MG63 (cell line): ENCODE measurements around the gene CYP24A1. TPM values are rescaled to one million over a fixed set of nuclear protein-coding genes. Genes with fewer than 3 reads are reported as not detected.
A peak's percentile ranks its signal among the peaks of the same experiment; 100 is the strongest.

Source experiments
- DNase-seq: peaks from one replicate; pipeline ENCODE4 v3.0.0-alpha.2; 2020
- H3K27me3 ChIP-seq: fragments of 250-450 bp; sonication (Bioruptor Pico); 2 replicates; pipeline ENCODE4 v1.5.1; 2020; ENCODE audit warnings: mild to moderate bottlenecking, moderate library complexity
- H3K36me3 ChIP-seq: fragments of 250-450 bp; sonication (Bioruptor Pico); 2 replicates; pipeline ENCODE4 v1.5.1; 2020; ENCODE audit warnings: mild to moderate bottlenecking, moderate library complexity
- H3K4me3 ChIP-seq: fragments of 250-450 bp; sonication (Bioruptor Pico); 2 replicates; pipeline ENCODE4 v1.5.1; 2020; ENCODE audit warnings: mild to moderate bottlenecking, moderate library complexity
- H3K9me3 ChIP-seq: fragments of 250-450 bp; sonication (Bioruptor Pico); 2 replicates; pipeline ENCODE4 v1.5.1; 2020; ENCODE audit warnings: mild to moderate bottlenecking, moderate library complexity
- total RNA-seq: library from RNA; depleted of rRNA; stranded (reverse); fragments of >200 nt; shearing (Covaris generic); gene quantifications from 2 replicates; pipeline ENCODE4 v1.2.3, GENCODE V29; 2014; ENCODE audit warnings: low replicate concordance; rRNA removed

Gene CYP24A1
- not detected in 2 replicates for total RNA-seq

- Histone ChIP-seq H3K27me3 (peaks cover 11% of the 10 kb centered on the region), H3K9me3 (no peaks in the 10 kb centered on the region), H3K36me3 (no peaks in the 10 kb centered on the region), H3K4me3 (peak within 1 kb of the TSS; percentile 29)
- peak; percentile 47 for DNase-seq
Measured at GRCh38 chr20:54173653-54174456, at the start of gene CYP24A1. CYP24A1 (minus strand) TSS chr20:54173986; CDS start chr20:54173579, 407 bp downstream.

- Histone ChIP-seq H3K4me3 (no peak overlapping the region), H3K36me3 (peaks cover 7% of the 10 kb centered on the region), H3K27me3 (no peaks in the 10 kb centered on the region), H3K9me3 (no peaks in the 10 kb centered on the region)
- no peak for DNase-seq
Measured at GRCh38 chr20:54223285-54223684, 49.5 kb upstream of the CYP24A1 start.

DNA sequence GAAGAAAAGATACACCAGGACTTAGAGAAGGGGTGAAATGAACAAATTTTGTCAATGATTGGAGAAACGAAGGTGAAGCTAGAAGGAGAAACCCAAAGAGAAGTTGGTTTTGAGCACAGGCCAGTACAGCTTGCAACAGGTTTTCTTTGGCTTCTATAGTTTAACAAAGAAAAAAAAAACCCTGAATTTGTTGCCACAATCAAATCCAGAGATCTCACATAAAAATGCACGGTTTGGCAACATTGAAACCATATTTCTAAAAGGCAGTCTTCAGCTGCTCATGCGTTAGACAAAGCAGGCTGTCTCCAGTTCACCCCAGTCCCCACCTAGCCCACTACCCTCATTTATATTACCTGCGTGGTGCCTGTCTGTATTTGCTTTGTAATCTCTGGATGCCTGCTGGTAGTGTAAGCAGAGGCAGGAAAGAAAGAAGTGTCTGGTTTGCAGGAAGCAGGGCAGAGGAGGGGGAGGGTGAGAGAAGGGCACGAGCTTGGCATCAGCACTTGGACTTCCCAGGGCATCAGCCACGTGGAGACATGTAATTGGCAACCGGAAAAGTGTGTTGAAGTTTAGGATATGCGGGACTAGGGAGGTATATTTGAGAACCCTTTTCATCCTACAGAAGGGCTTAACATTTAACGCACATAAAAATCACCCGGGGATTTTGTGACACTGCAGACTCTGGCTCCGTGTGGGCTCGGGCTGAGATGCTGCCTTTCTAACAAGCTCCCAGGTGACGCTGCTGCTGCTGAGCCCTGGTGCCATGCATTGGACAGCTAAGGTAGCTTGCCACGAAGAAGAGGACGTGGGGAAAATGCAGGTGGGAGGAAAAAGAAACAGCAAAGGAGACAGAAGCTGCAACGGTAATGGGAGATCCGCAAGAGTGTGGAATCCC is 48.5 kb upstream of the CYP24A1 start:
- Histone ChIP-seq H3K4me3 (no peak overlapping the region), H3K36me3 (peaks cover 12% of the 10 kb centered on the region), H3K9me3 (no peaks in the 10 kb centered on the region), H3K27me3 (no peaks in the 10 kb centered on the region)
- no peak for DNase-seq

DNA sequence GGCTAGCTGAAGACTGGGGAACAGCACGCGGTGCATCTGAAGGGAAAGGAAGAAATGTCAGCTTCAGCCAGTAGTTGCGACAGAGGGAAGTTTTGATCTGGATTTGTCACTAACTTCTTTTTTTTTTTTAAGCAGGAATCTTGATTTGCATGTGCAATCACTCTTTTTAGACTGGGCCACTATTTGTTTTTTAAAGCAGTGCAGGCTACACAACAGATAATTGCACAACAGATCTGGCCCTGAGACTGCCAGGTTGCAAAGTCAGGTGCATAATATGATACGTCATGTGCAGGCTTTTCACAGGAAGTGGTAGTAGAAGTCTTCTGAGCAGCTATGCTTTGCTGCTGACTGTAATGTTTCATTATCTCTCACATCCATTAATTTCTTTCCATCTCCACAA is 47.6 kb upstream of the CYP24A1 start:
- Histone ChIP-seq H3K9me3 (no peaks in the 10 kb centered on the region), H3K36me3 (peaks cover 20% of the 10 kb centered on the region), H3K4me3 (no peak overlapping the region), H3K27me3 (no peaks in the 10 kb centered on the region)
- no peak for DNase-seq

DNA sequence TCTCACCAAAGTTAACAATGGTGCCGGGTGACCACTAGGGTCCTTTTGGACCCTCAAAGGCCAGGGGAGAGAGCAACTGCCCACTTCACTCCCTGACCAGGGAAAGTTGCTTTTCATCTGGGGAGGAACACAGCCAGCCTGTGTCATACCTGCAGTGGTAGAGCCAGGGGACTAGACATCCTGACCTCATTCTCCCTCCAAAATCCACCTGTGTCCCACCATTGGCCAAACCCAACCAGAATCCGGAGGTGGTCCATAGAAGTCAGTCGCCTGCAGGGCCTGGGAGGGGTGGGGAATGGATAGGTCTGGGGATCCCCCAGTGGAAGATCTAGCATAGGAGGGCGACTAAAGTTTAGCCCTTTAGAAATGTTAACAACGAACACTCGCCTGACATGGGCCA is 46.9 kb upstream of the CYP24A1 start:
- DNase-seq: no peak
- Histone ChIP-seq H3K4me3 (no peak overlapping the region), H3K36me3 (peaks cover 26% of the 10 kb centered on the region), H3K9me3 (no peaks in the 10 kb centered on the region), H3K27me3 (no peaks in the 10 kb centered on the region)

DNA sequence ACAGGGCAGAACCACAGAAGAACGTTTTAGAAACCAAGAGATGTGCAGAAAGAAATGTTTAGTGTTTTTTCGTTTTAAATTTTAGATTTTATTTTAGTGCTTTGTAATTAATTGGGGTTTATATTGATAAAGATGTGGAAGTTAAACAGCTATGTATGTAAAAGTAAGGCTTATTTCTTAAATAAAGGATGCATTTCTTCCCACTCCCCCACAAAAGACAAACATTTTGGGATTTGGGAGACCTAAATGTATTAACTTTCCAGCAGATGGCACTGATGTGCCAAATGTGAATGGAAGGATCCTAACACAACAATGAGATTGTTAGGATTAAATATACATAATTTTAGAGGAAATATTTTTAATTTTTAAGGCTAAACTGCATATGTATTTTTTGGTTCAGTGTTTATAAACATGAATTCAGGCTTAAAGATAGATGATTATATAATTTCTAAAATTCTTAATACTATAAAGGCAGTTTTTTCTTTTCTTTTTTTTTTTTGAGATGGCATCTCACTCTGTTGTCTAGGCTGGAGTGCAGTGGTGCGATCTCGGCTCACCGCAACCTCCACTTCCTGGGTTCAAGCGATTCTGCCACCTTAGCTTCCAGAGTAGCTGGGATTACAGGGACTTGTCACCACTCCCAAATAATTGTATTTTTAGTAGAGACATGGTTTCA is 46.1 kb upstream of the CYP24A1 start:
- H3K4me3 ChIP-seq: no peak overlapping the region
- no peak for DNase-seq
- no peaks in the 10 kb centered on the region for H3K27me3 ChIP-seq
- peaks cover 33% of the 10 kb centered on the region for H3K36me3 ChIP-seq
- H3K9me3 ChIP-seq: no peaks in the 10 kb centered on the region

GRCh38 chr20:54218470-54218869 is 44.7 kb upstream of the CYP24A1 start:
- Histone ChIP-seq H3K36me3 (peaks cover 37% of the 10 kb centered on the region), H3K9me3 (no peaks in the 10 kb centered on the region), H3K27me3 (no peaks in the 10 kb centered on the region), H3K4me3 (no peak overlapping the region)
- DNase-seq: no peak

DNA sequence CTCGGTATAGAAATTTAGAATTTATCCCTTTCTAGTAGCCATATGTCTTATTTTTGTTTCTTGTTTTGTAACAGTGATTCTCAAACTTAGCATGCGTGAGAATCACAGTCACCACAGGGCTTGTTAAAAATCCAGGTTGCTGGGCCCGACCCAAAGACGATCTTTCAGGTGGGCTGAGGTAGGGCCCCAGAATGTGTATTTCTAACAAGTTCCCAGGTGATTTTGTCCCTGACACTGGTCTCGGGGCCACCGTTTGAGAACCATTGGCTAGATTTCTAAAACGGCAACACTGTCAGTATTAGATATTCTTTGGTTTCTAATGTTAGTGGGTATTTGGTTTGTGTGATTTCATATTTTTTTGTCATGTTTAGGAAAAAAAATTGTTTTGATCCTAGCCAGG is 44.0 kb upstream of the CYP24A1 start:
- no peaks in the 10 kb centered on the region for H3K27me3 ChIP-seq
- H3K4me3 ChIP-seq: no peak overlapping the region
- H3K9me3 ChIP-seq: no peaks in the 10 kb centered on the region; the same call in 1 of the 2 replicates
- no peak for DNase-seq
- peaks cover 44% of the 10 kb centered on the region for H3K36me3 ChIP-seq

GRCh38 chr20:54215157-54215789 is 41.5 kb upstream of the CYP24A1 start:
- no peak for DNase-seq
- H3K27me3 ChIP-seq: no peaks in the 10 kb centered on the region
- peaks cover 62% of the 10 kb centered on the region for H3K36me3 ChIP-seq
- H3K4me3 ChIP-seq: no peak overlapping the region
- no peaks in the 10 kb centered on the region; the same call in 1 of the 2 replicates for H3K9me3 ChIP-seq

DNA sequence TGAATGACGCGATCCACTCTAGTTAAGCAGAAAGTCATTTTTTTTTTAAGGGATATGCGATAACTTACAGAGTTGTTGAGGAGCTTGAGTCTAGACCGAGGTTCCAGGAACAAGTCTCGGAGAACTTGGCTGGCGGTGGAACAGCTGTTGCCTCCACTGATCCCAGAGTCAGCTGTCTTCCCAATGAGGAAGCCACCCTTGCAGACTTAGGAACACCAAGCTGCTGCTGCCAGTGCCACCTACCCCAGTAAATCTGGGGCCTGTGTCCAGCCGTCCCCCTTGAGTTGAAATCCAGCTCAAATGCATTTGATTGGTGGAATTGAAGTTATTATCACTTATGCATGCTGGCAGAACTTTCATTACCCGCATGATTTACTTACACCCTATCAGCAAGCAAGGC is 40.8 kb upstream of the CYP24A1 start:
- no peak for DNase-seq
- Histone ChIP-seq H3K4me3 (no peak overlapping the region), H3K36me3 (peaks cover 66% of the 10 kb centered on the region), H3K27me3 (no peaks in the 10 kb centered on the region), H3K9me3 (no peaks in the 10 kb centered on the region; the same call in 1 of the 2 replicates)

- no peaks in the 10 kb centered on the region; the same call in 1 of the 2 replicates for H3K9me3 ChIP-seq
- no peaks in the 10 kb centered on the region for H3K27me3 ChIP-seq
- H3K36me3 ChIP-seq: peaks cover 67% of the 10 kb centered on the region
- no peak overlapping the region for H3K4me3 ChIP-seq
- DNase-seq: no peak
Measured at GRCh38 chr20:54212871-54213270, 39.1 kb upstream of the CYP24A1 start.

DNA sequence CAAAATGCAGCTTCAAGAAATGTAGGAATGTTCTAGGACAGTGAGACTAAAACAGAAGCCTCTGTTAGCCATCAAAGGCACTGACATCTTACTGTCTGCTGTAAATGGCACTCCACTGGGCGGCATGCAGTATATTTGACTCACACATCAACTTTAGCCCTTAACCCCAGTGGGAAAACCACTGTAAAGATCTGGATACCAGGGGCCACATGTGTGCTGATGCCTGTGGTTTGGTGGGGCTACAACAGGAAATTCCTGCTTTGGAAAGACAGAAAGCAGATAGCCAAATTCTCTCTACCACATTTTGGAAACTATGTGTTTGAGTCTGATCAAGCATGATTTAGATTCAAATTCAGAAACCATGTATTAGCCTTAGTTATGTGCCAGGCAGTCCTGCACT is 38.4 kb upstream of the CYP24A1 start:
- no peaks in the 10 kb centered on the region; the same call in 1 of the 2 replicates for H3K9me3 ChIP-seq
- no peaks in the 10 kb centered on the region for H3K27me3 ChIP-seq
- DNase-seq: no peak
- H3K4me3 ChIP-seq: no peak overlapping the region
- peaks cover 61% of the 10 kb centered on the region for H3K36me3 ChIP-seq

- peaks cover 37% of the 10 kb centered on the region for H3K36me3 ChIP-seq
- no peaks in the 10 kb centered on the region; the same call in 1 of the 2 replicates for H3K9me3 ChIP-seq
- peak overlapping the region; percentile 96 for H3K4me3 ChIP-seq
- DNase-seq: peak; percentile 7
- no peaks in the 10 kb centered on the region for H3K27me3 ChIP-seq
Measured at GRCh38 chr20:54209216-54209813, 35.5 kb upstream of the CYP24A1 start.

DNA sequence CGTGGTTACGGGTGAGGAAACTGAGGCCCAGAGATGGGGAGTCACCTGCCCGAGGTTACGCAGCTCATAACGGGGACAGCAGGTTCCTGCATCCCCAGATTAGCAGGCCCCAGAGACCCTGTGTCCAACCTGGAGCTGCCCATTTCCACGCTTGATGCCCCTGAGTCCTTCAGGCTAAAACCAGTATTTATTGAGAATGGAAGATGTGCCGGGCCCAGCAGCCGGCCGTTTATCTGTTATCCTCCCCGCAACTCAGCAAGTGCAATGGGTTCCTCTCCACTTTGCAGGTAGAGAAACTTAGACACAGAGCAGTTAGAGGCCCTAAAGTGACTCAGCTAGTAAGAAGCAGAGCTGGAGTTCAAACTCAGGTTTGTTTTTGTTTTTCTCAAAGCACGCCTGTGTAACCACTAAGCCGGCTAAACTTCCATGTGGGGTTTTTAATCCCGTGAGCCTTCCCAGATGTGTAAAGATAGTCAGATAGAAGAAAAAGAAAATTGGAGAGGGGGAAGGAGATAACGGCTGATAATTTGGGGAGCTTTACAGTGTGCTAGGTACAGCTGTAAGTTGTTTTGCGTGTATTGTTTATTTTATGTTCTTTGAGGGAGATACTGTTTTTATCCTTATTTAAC is 34.9 kb upstream of the CYP24A1 start:
- peaks cover 37% of the 10 kb centered on the region for H3K36me3 ChIP-seq
- DNase-seq: peak; percentile 15
- H3K9me3 ChIP-seq: no peaks in the 10 kb centered on the region; the same call in 1 of the 2 replicates
- no peaks in the 10 kb centered on the region for H3K27me3 ChIP-seq
- peak overlapping the region; percentile 96 for H3K4me3 ChIP-seq

DNA sequence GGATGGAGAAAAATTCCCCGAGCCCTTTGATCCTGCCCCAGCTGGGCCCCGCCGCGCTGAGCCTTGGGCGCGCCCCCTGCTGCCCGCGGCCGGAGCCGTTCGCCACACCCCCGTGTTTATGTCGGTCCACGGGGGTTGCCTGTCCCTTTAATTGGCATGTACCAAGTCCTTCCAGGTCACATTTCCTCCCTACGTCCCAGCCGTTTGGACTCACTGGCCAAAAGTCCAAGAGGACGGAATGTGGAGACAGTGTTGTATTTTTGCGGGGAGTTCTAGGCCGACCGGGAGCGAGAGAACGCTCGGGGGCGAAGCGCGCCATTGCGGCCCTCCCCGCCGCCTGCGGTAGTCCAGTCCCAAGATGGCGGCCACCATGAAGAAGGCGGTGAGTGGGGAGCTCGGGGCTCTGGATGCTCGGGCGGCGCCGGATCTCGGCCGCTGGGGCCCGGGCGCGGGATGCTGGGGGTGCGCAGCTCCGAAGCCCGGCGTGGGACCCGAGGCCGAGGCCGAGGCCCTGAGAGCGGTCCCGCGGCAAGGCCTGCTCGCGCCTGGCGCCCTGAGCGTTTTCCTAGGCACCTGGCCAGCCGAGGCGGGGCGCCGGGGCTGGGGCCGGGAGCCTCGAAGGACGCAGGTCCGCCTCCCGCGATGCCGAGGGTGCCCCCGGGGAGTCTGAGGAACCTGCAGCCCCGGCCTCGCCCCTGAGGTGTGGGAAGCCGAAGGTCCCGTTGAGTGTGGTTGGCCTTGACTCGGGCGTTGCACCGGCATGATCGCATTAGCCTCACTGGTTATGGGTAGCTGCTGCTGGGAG is 34.2 kb upstream of the CYP24A1 start, which contains the start of gene PFDN4:
Gene PFDN4, plus strand, starts transcription at position 345 of the 805 bp plus-strand sequence. Its CDS starts 14 bp downstream, at position 359.
- H3K36me3 ChIP-seq: peaks cover 31% of the 10 kb centered on the region
- DNase-seq: peak; percentile 89
- no peaks in the 10 kb centered on the region for H3K27me3 ChIP-seq
- H3K4me3 ChIP-seq: peak within 1 kb of the TSS; percentile 96
- H3K9me3 ChIP-seq: no peaks in the 10 kb centered on the region; the same call in 1 of the 2 replicates
